Aorta (tissue), 5 donors: ENCODE data around the gene CRABP2. TPM values are rescaled to one million over a fixed set of nuclear protein-coding genes. Genes with fewer than 3 reads are reported as not detected.

Experiments used
- ATAC-seq: fragments of 200-7000 bp; cut with Tn5 transposase; one replicate; pipeline ENCODE4 v1.9.1; 2022; ENCODE audit warnings: moderate library complexity; ENCODE audit not compliant: low FRiP score
- DNase-seq, 2 donors: peaks; one replicate each; pipeline ENCODE4 v3.0.0-alpha.2; 2020
- H3K27ac ChIP-seq, 2 donors: one replicate each; pipeline ENCODE4 v1.5.1; 2013; ENCODE audit warnings: low read length in 2 of 2, mild to moderate bottlenecking in 2 of 2, moderate library complexity in 2 of 2, control low read depth in 1 of 2, inconsistent platforms in 1 of 2, low read depth in 1 of 2
- H3K27me3 ChIP-seq, 2 donors: one replicate each; pipeline ENCODE4 v1.6.1; 2013; ENCODE audit warnings: control low read depth in 1 of 2, low read length in 1 of 2, mild to moderate bottlenecking in 1 of 2, moderate library complexity in 1 of 2; ENCODE audit not compliant: insufficient read depth in 2 of 2, control insufficient read depth in 1 of 2
- H3K36me3 ChIP-seq, 2 donors: one replicate each; pipeline ENCODE4 v1.6.1; 2013; ENCODE audit warnings: control low read depth in 1 of 2, low read length in 1 of 2, mild to moderate bottlenecking in 1 of 2; ENCODE audit not compliant: insufficient read depth in 2 of 2, control insufficient read depth in 1 of 2
- H3K4me1 ChIP-seq, 2 donors: one replicate each; pipeline ENCODE4 v1.6.1; 2013; ENCODE audit warnings: low read length in 2 of 2, control low read depth in 1 of 2, mild to moderate bottlenecking in 1 of 2, moderate library complexity in 1 of 2; ENCODE audit not compliant: insufficient read depth in 2 of 2, control insufficient read depth in 1 of 2
- H3K4me3 ChIP-seq, 2 donors: one replicate each; pipeline ENCODE4 v1.5.1; 2013; ENCODE audit warnings: low read length in 2 of 2, control low read depth in 1 of 2, mild to moderate bottlenecking in 1 of 2
- H3K9me3 ChIP-seq: one replicate; pipeline ENCODE4 v1.6.1; 2013; ENCODE audit warnings: mild to moderate bottlenecking, low read length; ENCODE audit not compliant: control insufficient read depth
- WGBS, 2 donors: extraction: QIAGEN DNeasy Blood & Tissue Kit; methylation state at CpG; one replicate each; pipeline ENCODE4 v1.1.7; 2013; 5-methylcytosine and 5-hydroxymethylcytosine counted together
- intact Hi-C, 2 donors: fragments of 100-400 bp; cut with DNase I; formaldehyde crosslinking; loops; one replicate each; pipeline versions ENCODE4 v1.14.2 to v1.15.0; 2022
- polyA plus RNA-seq, 2 donors: library from polyadenylated mRNA; stranded (reverse); fragments of 200-250 nt; gene quantifications; one replicate each; pipeline ENCODE4 v1.2.3, GENCODE V29; 2013
- total RNA-seq, 2 donors: library from RNA; stranded (reverse); fragmentation: NEBNext Ultra II Directional; extraction: Animal tissue kit (Norgen Biotek cat#: 25700); gene quantifications; one replicate each; pipeline ENCODE4 v1.2.1, GENCODE V29; 2021
- donor health status: healthy with polysubstance abuse.
- donor health status: Bipolar disorder and iron deficiency.
- donor health status: DM: no; HTN: no; CAD: no.
- donor health status: DM: no; HTN: no; CAD: no.
- donor health status: DM: yes; HTN: yes; CAD: no.

Gene CRABP2
- total and polyA plus RNA-seq, 4 donors = 3.8 to 34.4 (median 7.1) TPM

- intact Hi-C loops = no loop called here
- DNase-seq (no peak), ATAC-seq (no peak)
- peaks cover 2 to 9% of the 10 kb centered on the region in 2 donors for H3K36me3 ChIP-seq
- H3K27me3 ChIP-seq = no peaks in the 10 kb centered on the region
- H3K4me1 ChIP-seq = no peaks in the 10 kb centered on the region
- H3K4me3 ChIP-seq = no peak overlapping the region
- H3K9me3 ChIP-seq = no peaks in the 10 kb centered on the region
- 71 to 73% methylated on average over 12 of the region's 12 CpGs for WGBS, 2 donors
- no peak overlapping the region for H3K27ac ChIP-seq
These were observed 39.0 kb upstream of the CRABP2 start for GRCh38 chr1:156744344-156744743.

DNA sequence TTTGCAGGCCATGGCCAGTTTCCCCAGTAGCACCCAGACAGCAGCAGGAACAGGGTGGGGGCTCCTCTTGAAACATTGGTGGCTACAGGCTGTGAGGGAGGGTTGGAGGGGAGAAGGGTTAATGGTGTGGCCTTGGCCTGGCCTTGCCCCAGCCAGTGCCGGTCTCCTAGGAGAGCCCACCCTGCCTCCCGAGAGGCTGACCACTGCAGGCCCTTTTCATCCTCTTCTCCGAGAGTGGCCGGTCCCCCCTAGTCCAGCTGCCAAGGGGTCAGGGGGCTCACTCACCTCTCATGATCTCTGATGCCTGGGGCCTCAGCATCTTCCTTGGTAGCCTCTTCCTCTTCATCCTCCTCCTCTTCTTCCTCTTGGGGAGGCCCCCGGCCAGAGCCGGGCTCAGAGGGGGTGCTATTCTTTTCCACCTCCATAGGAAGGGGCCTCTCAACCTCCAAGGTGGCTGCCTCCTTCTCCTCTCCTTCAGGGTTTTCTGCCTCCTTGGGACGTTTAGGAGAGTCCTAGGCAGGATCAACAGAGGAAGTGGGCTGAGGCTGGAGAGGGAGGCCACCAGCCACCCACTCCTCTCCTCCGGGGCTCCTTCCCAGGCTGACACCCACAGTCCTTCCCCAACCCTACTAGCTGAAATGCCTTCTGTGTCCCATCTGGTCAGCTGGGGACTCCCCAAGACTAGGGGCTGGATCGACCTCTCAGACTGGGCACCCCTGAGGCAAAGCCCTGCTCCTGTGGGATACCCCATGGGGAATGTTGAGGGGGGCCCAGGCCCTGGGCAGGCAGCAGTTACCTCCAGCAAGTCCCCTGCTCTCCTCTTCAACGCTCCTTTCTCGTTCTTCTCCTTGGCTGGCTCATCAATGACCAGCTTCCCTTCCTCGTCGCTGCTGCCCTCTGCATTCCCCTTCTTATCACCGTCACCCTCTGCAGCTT lies 38.3 kb upstream of the CRABP2 start:
- peak in 1 of 2 donors; percentile 72 for DNase-seq
- 82 to 83% methylated on average over 14 of the region's 14 CpGs for WGBS, 2 donors
- H3K4me3 ChIP-seq = no peak overlapping the region
- intact Hi-C loops = no loop called here
- ATAC-seq = no peak
- no peak overlapping the region for H3K27ac ChIP-seq
- H3K4me1 ChIP-seq = no peaks in the 10 kb centered on the region
- no peaks in the 10 kb centered on the region for H3K27me3 ChIP-seq
- no peaks in the 10 kb centered on the region for H3K9me3 ChIP-seq
- H3K36me3 ChIP-seq = peaks cover 2 to 9% of the 10 kb centered on the region in 2 donors

DNA sequence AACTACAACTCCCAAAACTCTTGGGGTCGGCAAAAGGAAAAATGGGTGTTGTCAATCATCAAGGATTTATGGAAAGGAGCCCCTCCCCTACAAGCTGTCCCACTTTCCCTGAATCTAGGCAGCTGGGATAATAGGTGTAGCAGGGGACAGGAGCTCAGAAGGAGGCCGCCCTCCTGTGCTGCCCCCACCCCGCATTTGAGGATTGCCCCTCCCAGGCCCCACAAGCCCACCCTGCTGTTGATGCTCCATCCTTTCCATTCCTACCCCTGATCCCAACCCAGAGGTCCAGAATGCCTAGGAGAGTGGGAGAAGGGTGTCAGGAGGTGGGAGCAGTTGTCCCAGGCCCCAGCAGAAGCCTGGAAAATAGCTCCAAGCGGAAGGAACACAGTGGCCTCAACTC lies 37.4 kb upstream of the CRABP2 start:
- no peak for ATAC-seq
- H3K27me3 ChIP-seq = no peaks in the 10 kb centered on the region
- DNase-seq = peak in 1 of 2 donors; percentile 55
- no peaks in the 10 kb centered on the region for H3K9me3 ChIP-seq
- intact Hi-C loops = no loop called here
- WGBS, 2 donors = 87% methylated on average over 4 of the region's 4 CpGs
- no peak overlapping the region for H3K27ac ChIP-seq
- peaks cover 2 to 9% of the 10 kb centered on the region in 2 donors for H3K36me3 ChIP-seq
- H3K4me1 ChIP-seq = no peaks in the 10 kb centered on the region
- no peak overlapping the region for H3K4me3 ChIP-seq

DNA sequence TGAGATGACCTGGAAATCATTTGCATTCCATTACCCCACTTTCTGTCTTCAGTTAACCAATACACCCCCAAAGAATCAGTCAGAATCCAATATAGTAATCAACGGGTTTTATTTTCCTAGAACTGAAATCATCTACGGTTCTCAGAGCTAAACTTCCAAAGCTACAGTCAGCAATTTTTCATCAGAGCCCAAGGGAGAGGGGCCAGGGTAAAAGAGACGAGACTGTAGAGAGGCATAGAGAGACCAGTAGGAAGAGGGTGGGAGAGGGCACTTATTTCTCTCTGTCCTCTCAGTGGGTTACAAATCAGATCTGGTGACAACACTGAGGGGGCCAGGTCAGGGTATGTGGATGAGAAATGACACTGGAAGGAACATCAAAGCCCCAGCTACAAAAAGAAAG lies 36.6 kb upstream of the CRABP2 start:
- H3K36me3 ChIP-seq = peaks cover 2 to 9% of the 10 kb centered on the region in 2 donors
- no peaks in the 10 kb centered on the region for H3K4me1 ChIP-seq
- no peak for DNase-seq
- H3K9me3 ChIP-seq = no peaks in the 10 kb centered on the region
- H3K27ac ChIP-seq = no peak overlapping the region
- H3K4me3 ChIP-seq = no peak overlapping the region
- intact Hi-C loops = no loop called here
- H3K27me3 ChIP-seq = no peaks in the 10 kb centered on the region
- 53 to 63% methylated on average over 3 of the region's 3 CpGs for WGBS, 2 donors
- ATAC-seq = no peak

GRCh38 chr1:156741481-156741983 lies 36.1 kb upstream of the CRABP2 start:
- DNase-seq (peak in 1 of 2 donors; percentile 21), ATAC-seq (no peak)
- H3K9me3 ChIP-seq = no peaks in the 10 kb centered on the region
- H3K27me3 ChIP-seq = no peaks in the 10 kb centered on the region
- peaks cover 2 to 9% of the 10 kb centered on the region in 2 donors for H3K36me3 ChIP-seq
- H3K4me3 ChIP-seq = no peak overlapping the region
- intact Hi-C loops = loop anchor here in 1 of 2 donors (1.0 kb wide), 1 partner anchor 26 kb away; the partner anchor contains the start of gene PRCC
- WGBS, 2 donors = 55 to 58% methylated on average over 8 of the region's 8 CpGs
- no peaks in the 10 kb centered on the region for H3K4me1 ChIP-seq
- peak overlapping the region; percentile 38 to 90 for H3K27ac ChIP-seq

GRCh38 chr1:156740741-156741480 lies 35.5 kb upstream of the CRABP2 start, which contains the start of gene MRPL24:
Gene MRPL24, minus strand, starts transcription at chr1:156741088. Its CDS starts 2,384 bp downstream, at chr1:156738704.
- 0% methylated on average over 38 of the region's 38 CpGs for WGBS, 2 donors
- peak within 1 kb of the TSS; percentile 22 to 44 for H3K4me3 ChIP-seq
- H3K9me3 ChIP-seq = no peaks in the 10 kb centered on the region
- peaks cover 2 to 9% of the 10 kb centered on the region in 2 donors for H3K36me3 ChIP-seq
- no peaks in the 10 kb centered on the region for H3K27me3 ChIP-seq
- no peaks in the 10 kb centered on the region for H3K4me1 ChIP-seq
- ATAC-seq (peak; percentile 95), DNase-seq (peak; percentile 98)
- H3K27ac ChIP-seq = peak within 1 kb of the TSS; percentile 38 to 90
- intact Hi-C loops = loop anchor here in 1 of 2 donors (1.0 kb wide), 1 partner anchor 26 kb away; the partner anchor contains the start of gene PRCC

- Histone ChIP-seq H3K4me1 (no peaks in the 10 kb centered on the region), H3K27me3 (no peaks in the 10 kb centered on the region), H3K4me3 (peak overlapping the region; percentile 22 to 44), H3K27ac (peak overlapping the region in 1 of 2 donors; percentile 29), H3K9me3 (no peaks in the 10 kb centered on the region), H3K36me3 (peaks cover 2 to 9% of the 10 kb centered on the region in 2 donors)
- intact Hi-C loops = no loop called here
- ATAC-seq = peak; percentile 2
- 20 to 21% methylated on average over 7 of the region's 7 CpGs for WGBS, 2 donors
- no peak for DNase-seq
These were observed 34.9 kb upstream of the CRABP2 start for GRCh38 chr1:156740237-156740740.

- Histone ChIP-seq H3K4me3 (no peak overlapping the region), H3K9me3 (no peaks in the 10 kb centered on the region), H3K4me1 (no peaks in the 10 kb centered on the region), H3K27me3 (no peaks in the 10 kb centered on the region), H3K36me3 (peaks cover 2 to 7% of the 10 kb centered on the region in 2 donors), H3K27ac (no peak overlapping the region)
- intact Hi-C loops = no loop called here
- WGBS, 2 donors = 73 to 75% methylated on average over 2 of the region's 2 CpGs
- no peak for ATAC-seq
- DNase-seq = no peak
These were observed 33.5 kb upstream of the CRABP2 start for GRCh38 chr1:156738916-156739315.
